Measurements from ENCODE around the gene ADAM23.
A peak's percentile ranks its signal among the peaks of the same experiment; 100 is the strongest.

Gene ADAM23

DNA sequence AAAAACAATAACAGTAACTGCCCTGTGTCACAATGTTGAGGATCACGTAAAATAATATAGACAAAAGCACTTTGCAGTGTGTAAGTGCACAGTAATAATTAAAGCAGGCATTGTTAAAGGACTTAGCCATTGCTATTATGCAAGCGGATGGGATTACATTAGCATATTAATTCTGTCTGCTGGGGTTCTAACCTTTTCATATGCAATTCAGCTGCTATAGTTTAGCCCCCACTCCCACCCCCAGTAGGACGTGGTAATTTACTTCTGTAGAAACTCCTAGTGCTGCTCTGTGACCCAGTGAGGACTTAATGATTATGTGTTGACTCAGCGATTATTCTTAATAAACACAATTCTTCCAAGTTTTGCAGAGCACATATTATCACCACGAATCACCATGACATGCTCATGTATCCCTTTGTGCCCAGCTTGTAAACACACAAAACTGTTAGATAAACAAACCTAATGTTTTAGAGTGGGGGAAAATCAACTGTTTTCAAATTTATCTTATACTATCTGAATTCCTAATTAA is 5.1 kb upstream of the ADAM23 start:
- Histone ChIP-seq H3K27ac (ENCODE audit: low read depth, low read length) (no peak overlapping the region), H3K4me1 (ENCODE audit: control insufficient read depth in 5 of 5, insufficient read depth in 5 of 5, low read length in 5 of 5) (peaks cover 0 to 10% (median 9%) of the 10 kb centered on the region in 5 donors), H3K9me3 (ENCODE audit: control insufficient read depth in 5 of 5, low read length in 5 of 5) (no peaks in the 10 kb centered on the region), H3K36me3 (ENCODE audit: control insufficient read depth in 5 of 5, insufficient read depth in 5 of 5, low read length in 5 of 5) (no peaks in the 10 kb centered on the region), H3K4me3 (ENCODE audit: low read depth in 1 of 5, low read length in 5 of 5) (no peak overlapping the region), H3K9ac (ENCODE audit: low read length in 5 of 5) (no peak overlapping the region), H3K27me3 (ENCODE audit: control insufficient read depth in 5 of 5, insufficient read depth in 4 of 5, low read length in 5 of 5) (peaks cover 14 to 28% (median 24%) of the 10 kb centered on the region in 5 donors)

GRCh38 chr2:206442474-206442832 is 879 bp upstream of the ADAM23 start:
- Histone ChIP-seq H3K9ac (ENCODE audit: low read length in 5 of 5) (no peak overlapping the region), H3K27ac (ENCODE audit: low read depth, low read length) (no peak overlapping the region), H3K27me3 (ENCODE audit: control insufficient read depth in 5 of 5, insufficient read depth in 4 of 5, low read length in 5 of 5) (peaks cover 18 to 40% (median 33%) of the 10 kb centered on the region in 5 donors), H3K4me3 (ENCODE audit: low read depth in 1 of 5, low read length in 5 of 5) (peak overlapping the region in 3 of 5 donors; percentile 27 to 59 (median 34)), H3K4me1 (ENCODE audit: control insufficient read depth in 5 of 5, insufficient read depth in 5 of 5, low read length in 5 of 5) (peaks cover 0 to 16% (median 14%) of the 10 kb centered on the region in 5 donors), H3K9me3 (ENCODE audit: control insufficient read depth in 5 of 5, low read length in 5 of 5) (no peaks in the 10 kb centered on the region), H3K36me3 (ENCODE audit: control insufficient read depth in 5 of 5, insufficient read depth in 5 of 5, low read length in 5 of 5) (no peaks in the 10 kb centered on the region)

DNA sequence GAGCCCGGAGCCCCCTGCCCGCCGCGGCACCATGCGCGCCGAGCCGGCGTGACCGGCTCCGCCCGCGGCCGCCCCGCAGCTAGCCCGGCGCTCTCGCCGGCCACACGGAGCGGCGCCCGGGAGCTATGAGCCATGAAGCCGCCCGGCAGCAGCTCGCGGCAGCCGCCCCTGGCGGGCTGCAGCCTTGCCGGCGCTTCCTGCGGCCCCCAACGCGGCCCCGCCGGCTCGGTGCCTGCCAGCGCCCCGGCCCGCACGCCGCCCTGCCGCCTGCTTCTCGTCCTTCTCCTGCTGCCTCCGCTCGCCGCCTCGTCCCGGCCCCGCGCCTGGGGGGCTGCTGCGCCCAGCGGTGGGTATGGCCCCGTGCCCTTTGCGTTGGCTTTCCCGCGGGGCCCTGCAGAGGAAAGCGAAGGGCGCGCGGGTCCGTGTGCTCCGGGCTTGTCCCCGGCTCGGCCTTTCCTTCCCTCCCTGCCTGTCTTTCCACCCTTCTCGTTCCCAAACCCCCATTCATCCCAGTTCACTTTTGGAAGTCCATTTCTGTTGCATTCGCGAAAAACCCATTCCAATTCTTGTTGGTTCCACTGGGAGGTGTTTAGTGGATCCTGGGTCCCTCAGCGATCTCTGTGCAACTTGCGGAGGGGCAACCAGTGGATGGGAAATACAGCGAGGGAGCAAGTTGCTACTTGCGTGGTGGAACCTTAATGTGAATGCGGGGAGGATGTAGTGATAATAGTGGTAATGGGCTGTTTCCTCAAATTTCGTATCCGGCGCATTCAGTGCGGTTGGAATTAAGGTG is 599 bp downstream of the ADAM23 start:
- H3K27ac ChIP-seq (ENCODE audit: low read depth, low read length): no peak overlapping the region

DNA sequence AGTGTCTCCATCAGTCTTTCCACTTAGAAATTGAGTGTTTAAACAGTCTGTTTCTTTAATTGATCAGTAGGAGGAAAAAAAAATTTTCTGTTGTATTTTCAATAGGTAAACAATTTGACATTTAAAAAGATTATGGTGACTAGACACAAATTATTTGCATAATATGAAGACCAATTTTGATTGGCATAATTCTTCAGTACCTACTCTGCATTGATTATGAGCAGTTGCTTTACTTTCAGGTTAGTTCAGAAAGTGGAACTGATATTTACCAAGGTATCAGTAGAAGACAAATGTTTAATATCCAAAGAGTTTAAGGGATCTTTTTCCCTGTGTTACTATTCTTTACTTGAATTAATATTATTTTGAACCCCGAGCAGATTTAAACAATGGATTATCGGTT is 2.6 kb downstream of the ADAM23 start:
- H3K9ac ChIP-seq (ENCODE audit: low read length in 5 of 5): no peak overlapping the region
- H3K27ac ChIP-seq (ENCODE audit: low read depth, low read length): no peak overlapping the region
- H3K9me3 ChIP-seq (ENCODE audit: control insufficient read depth in 5 of 5, low read length in 5 of 5): no peaks in the 10 kb centered on the region
- peaks cover 0 to 16% (median 14%) of the 10 kb centered on the region in 5 donors for H3K4me1 ChIP-seq (ENCODE audit: control insufficient read depth in 5 of 5, insufficient read depth in 5 of 5, low read length in 5 of 5)
- H3K36me3 ChIP-seq (ENCODE audit: control insufficient read depth in 5 of 5, insufficient read depth in 5 of 5, low read length in 5 of 5): no peaks in the 10 kb centered on the region
- no peak overlapping the region for H3K4me3 ChIP-seq (ENCODE audit: low read depth in 1 of 5, low read length in 5 of 5)
- peaks cover 14 to 29% (median 23%) of the 10 kb centered on the region in 5 donors for H3K27me3 ChIP-seq (ENCODE audit: control insufficient read depth in 5 of 5, insufficient read depth in 4 of 5, low read length in 5 of 5)

More for the DNA sequence above, 599 bp downstream of the ADAM23 start:
- Histone ChIP-seq H3K4me3 (ENCODE audit: low read depth in 1 of 5, low read length in 5 of 5) (peak overlapping the region in 4 of 5 donors; percentile 48 to 59 (median 56)), H3K9ac (ENCODE audit: low read length in 5 of 5) (no peak overlapping the region), H3K4me1 (ENCODE audit: control insufficient read depth in 5 of 5, insufficient read depth in 5 of 5, low read length in 5 of 5) (peaks cover 0 to 16% (median 14%) of the 10 kb centered on the region in 5 donors), H3K36me3 (ENCODE audit: control insufficient read depth in 5 of 5, insufficient read depth in 5 of 5, low read length in 5 of 5) (no peaks in the 10 kb centered on the region), H3K27me3 (ENCODE audit: control insufficient read depth in 5 of 5, insufficient read depth in 4 of 5, low read length in 5 of 5) (peaks cover 18 to 37% (median 31%) of the 10 kb centered on the region in 5 donors), H3K9me3 (ENCODE audit: control insufficient read depth in 5 of 5, low read length in 5 of 5) (no peaks in the 10 kb centered on the region)

DNA sequence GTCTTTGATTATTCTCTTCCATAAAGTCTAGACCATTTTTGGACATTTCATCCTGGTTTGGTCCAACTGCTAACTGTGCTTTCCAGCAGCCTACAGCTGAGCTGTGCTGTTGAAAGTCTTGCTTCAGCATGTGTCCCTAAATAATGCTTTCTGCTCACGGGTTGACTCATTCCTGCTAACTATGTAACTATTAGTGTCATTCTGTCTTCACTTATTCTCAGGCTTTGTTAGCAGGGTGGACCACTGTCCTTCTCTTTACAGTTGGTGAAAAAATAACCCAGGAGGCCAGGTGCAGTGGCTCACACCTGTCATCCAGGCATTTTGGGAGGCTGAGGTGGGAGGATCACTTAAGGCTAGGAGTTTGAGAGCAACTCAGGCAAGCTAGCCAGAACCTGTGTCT is 8.9 kb downstream of the ADAM23 start:
- Histone ChIP-seq H3K4me3 (ENCODE audit: low read depth in 1 of 5, low read length in 5 of 5) (no peak overlapping the region), H3K9ac (ENCODE audit: low read length in 5 of 5) (no peak overlapping the region)

GRCh38 chr2:206452750-206453149 is 9.4 kb downstream of the ADAM23 start:
- H3K27ac ChIP-seq (ENCODE audit: low read depth, low read length): no peak overlapping the region
- H3K36me3 ChIP-seq (ENCODE audit: control insufficient read depth in 5 of 5, insufficient read depth in 5 of 5, low read length in 5 of 5): no peaks in the 10 kb centered on the region
- no peak overlapping the region for H3K9ac ChIP-seq (ENCODE audit: low read length in 5 of 5)
- H3K4me1 ChIP-seq (ENCODE audit: control insufficient read depth in 5 of 5, insufficient read depth in 5 of 5, low read length in 5 of 5): no peaks in the 10 kb centered on the region
- peaks cover 0 to 2% (median 0%) of the 10 kb centered on the region in 5 donors for H3K27me3 ChIP-seq (ENCODE audit: control insufficient read depth in 5 of 5, insufficient read depth in 4 of 5, low read length in 5 of 5)
- no peak overlapping the region for H3K4me3 ChIP-seq (ENCODE audit: low read depth in 1 of 5, low read length in 5 of 5)
- no peaks in the 10 kb centered on the region for H3K9me3 ChIP-seq (ENCODE audit: control insufficient read depth in 5 of 5, low read length in 5 of 5)

More for the DNA sequence above, 8.9 kb downstream of the ADAM23 start:
- Histone ChIP-seq H3K9me3 (ENCODE audit: control insufficient read depth in 5 of 5, low read length in 5 of 5) (no peaks in the 10 kb centered on the region), H3K27ac (ENCODE audit: low read depth, low read length) (no peak overlapping the region), H3K4me1 (ENCODE audit: control insufficient read depth in 5 of 5, insufficient read depth in 5 of 5, low read length in 5 of 5) (no peaks in the 10 kb centered on the region), H3K27me3 (ENCODE audit: control insufficient read depth in 5 of 5, insufficient read depth in 4 of 5, low read length in 5 of 5) (peaks cover 0 to 2% (median 0%) of the 10 kb centered on the region in 5 donors), H3K36me3 (ENCODE audit: control insufficient read depth in 5 of 5, insufficient read depth in 5 of 5, low read length in 5 of 5) (no peaks in the 10 kb centered on the region)

- H3K4me1 ChIP-seq (ENCODE audit: control insufficient read depth in 5 of 5, insufficient read depth in 5 of 5, low read length in 5 of 5): no peaks in the 10 kb centered on the region
- no peak overlapping the region for H3K27ac ChIP-seq (ENCODE audit: low read depth, low read length)
- H3K9me3 ChIP-seq (ENCODE audit: control insufficient read depth in 5 of 5, low read length in 5 of 5): no peaks in the 10 kb centered on the region
- peaks cover 0 to 2% (median 0%) of the 10 kb centered on the region in 5 donors for H3K27me3 ChIP-seq (ENCODE audit: control insufficient read depth in 5 of 5, insufficient read depth in 4 of 5, low read length in 5 of 5)
- H3K4me3 ChIP-seq (ENCODE audit: low read depth in 1 of 5, low read length in 5 of 5): no peak overlapping the region
- H3K9ac ChIP-seq (ENCODE audit: low read length in 5 of 5): no peak overlapping the region
- no peaks in the 10 kb centered on the region for H3K36me3 ChIP-seq (ENCODE audit: control insufficient read depth in 5 of 5, insufficient read depth in 5 of 5, low read length in 5 of 5)
Measured at GRCh38 chr2:206456078-206456754, 12.9 kb downstream of the ADAM23 start.

DNA sequence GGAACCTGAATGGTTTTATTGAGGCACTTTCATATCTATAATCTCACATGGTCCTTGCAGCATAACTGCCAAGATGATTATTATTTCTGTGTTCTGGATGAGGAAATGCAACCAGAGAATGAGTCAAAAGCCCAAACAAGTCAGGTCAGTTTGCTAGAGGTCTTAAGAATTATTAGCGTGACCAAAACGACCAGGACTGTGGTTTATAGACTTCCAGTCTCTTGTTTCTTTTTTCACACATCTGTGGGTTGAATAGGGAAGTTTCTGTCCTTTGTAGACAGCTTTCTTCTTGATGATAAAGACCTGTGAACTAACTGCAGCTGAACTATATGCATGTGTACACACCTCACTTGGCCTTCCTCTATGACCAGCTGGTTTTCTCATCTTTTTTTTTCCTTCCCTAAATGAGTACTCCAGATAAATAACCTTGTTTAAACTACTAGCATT is 13.9 kb downstream of the ADAM23 start:
- no peak overlapping the region for H3K27ac ChIP-seq (ENCODE audit: low read depth, low read length)
- H3K9me3 ChIP-seq (ENCODE audit: control insufficient read depth in 5 of 5, low read length in 5 of 5): no peaks in the 10 kb centered on the region
- no peaks in the 10 kb centered on the region for H3K4me1 ChIP-seq (ENCODE audit: control insufficient read depth in 5 of 5, insufficient read depth in 5 of 5, low read length in 5 of 5)
- H3K4me3 ChIP-seq (ENCODE audit: low read depth in 1 of 5, low read length in 5 of 5): no peak overlapping the region
- H3K27me3 ChIP-seq (ENCODE audit: control insufficient read depth in 5 of 5, insufficient read depth in 4 of 5, low read length in 5 of 5): peaks cover 0 to 2% (median 0%) of the 10 kb centered on the region in 5 donors
- H3K9ac ChIP-seq (ENCODE audit: low read length in 5 of 5): no peak overlapping the region
- no peaks in the 10 kb centered on the region for H3K36me3 ChIP-seq (ENCODE audit: control insufficient read depth in 5 of 5, insufficient read depth in 5 of 5, low read length in 5 of 5)

DNA sequence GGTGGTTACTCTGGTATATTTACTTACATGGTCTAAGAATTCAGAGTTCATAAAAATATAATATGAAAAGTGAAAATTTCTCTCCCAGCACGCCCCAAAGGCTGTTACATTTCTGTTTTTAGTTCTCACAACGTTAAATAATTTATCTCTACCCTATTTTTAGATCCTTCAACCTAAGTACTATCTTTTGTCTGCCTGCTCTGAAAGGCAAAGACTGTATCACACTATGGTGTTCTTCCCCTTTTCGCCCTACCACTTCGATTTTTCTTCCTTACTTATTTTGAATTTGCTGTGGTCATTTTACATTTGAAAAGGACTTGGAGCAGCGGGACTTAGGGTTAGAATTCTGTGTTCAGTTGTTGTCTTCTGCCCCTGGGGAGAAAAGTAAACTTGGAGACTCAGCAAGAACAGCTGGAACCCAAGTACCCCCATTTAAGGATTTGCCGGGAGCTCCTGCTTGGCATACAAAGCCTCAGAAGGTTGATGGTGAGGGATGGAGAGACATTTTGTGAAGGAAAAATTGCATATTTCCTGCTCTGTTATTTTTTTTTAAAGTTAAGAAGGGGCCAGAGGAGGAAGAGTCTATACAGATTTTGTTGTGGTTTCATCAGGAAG is 19.0 kb downstream of the ADAM23 start:
- no peaks in the 10 kb centered on the region for H3K4me1 ChIP-seq (ENCODE audit: control insufficient read depth in 5 of 5, insufficient read depth in 5 of 5, low read length in 5 of 5)
- H3K4me3 ChIP-seq (ENCODE audit: low read depth in 1 of 5, low read length in 5 of 5): no peak overlapping the region
- H3K9me3 ChIP-seq (ENCODE audit: control insufficient read depth in 5 of 5, low read length in 5 of 5): peaks cover 0 to 5% (median 0%) of the 10 kb centered on the region in 5 donors
- no peak overlapping the region for H3K9ac ChIP-seq (ENCODE audit: low read length in 5 of 5)
- H3K27me3 ChIP-seq (ENCODE audit: control insufficient read depth in 5 of 5, insufficient read depth in 4 of 5, low read length in 5 of 5): no peaks in the 10 kb centered on the region
- H3K36me3 ChIP-seq (ENCODE audit: control insufficient read depth in 5 of 5, insufficient read depth in 5 of 5, low read length in 5 of 5): no peaks in the 10 kb centered on the region
- no peak overlapping the region for H3K27ac ChIP-seq (ENCODE audit: low read depth, low read length)
